SK-N-MC (cell line): ENCODE data around the gene PIAS1.

Experiments
- EZH2 ChIP-seq: fragments of 200-600 bp; sonication (generic); IDR thresholded peaks from one replicate; pipeline ENCODE4 v1.6.1; 2017; ENCODE audit warnings: antibody characterized with exemption
- FOXP2 ChIP-seq: optimal IDR thresholded peaks from 2 replicates; pipeline ENCODE3; 2011; ENCODE audit warnings: mild to moderate bottlenecking, moderate library complexity; ENCODE audit not compliant: insufficient read depth; ENCODE audit errors: extremely low read length, control extremely low read depth

DNA sequence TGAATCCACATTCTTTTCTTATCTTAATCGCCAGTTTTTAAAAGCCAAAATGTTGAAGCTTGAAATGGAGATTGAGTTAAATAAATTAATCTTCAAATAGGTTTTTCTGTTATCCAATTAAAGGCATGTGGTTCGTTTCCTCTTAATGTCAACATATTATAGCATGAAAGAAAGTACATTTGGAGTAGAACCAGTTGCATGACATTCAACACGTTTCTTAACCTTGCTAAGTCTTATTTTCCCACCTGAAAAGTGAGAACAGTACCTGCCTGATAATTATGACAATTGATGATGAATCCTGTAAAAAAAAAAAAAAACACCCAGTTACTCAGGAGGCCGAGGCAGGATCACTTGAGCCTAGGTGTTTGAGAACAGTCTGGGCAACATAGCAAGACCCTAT, 29.3 kb downstream of the PIAS1 start:
- TF ChIP-seq FOXP2 (no peak), EZH2 (no peak)
